ENCODE data around the gene PPP2R2C.

GRCh38 chr4:6478546-6479220 is 6.3 kb upstream of the PPP2R2C start:
- TF ChIP-seq POLR2A (IDR thresholded peaks at IDR 0.05) (no peak), CTCF (IDR thresholded peaks at IDR 0.05 in 8 of 11, conservative IDR thresholded peaks at IDR 0.05 in 3 of 11) (no peak), POLR2AphosphoS5 (IDR thresholded peaks at IDR 0.05) (no peak)
